Left lung (tissue), 10 donors: ENCODE data around the gene RWDD4. TPM values are rescaled to one million over a fixed set of nuclear protein-coding genes. Genes with fewer than 3 reads are reported as not detected.

Experiments
- ATAC-seq: fragments of 200-7000 bp; cut with Tn5 transposase; one replicate; pipeline ENCODE4 v1.9.1; 2020; ENCODE audit warnings: moderate library complexity
- DNase-seq, 4 donors: peaks; one replicate each; pipeline ENCODE4 v3.0.0-alpha.2; 2013 to 2020
- H3K27ac ChIP-seq, 2 donors: fragments of 200-600 bp; sonication (generic) in 1 of 2; one replicate each; pipeline versions ENCODE4 v1.5.0 to v1.8.0; 2020 to 2021
- H3K27me3 ChIP-seq, 2 donors: fragments of 200-600 bp; sonication (generic) in 1 of 2; one replicate each; pipeline versions ENCODE4 v1.5.0 to v1.8.0; 2020 to 2021
- H3K36me3 ChIP-seq, 2 donors: fragments of 200-600 bp; sonication (generic) in 1 of 2; one replicate each; pipeline versions ENCODE4 v1.5.0 to v1.8.0; 2020 to 2021
- H3K4me1 ChIP-seq, 2 donors: fragments of 200-600 bp; one replicate each; pipeline ENCODE4 v1.8.0; 2021
- H3K4me3 ChIP-seq, 2 donors: fragments of 200-600 bp; sonication (generic) in 1 of 2; one replicate each; pipeline versions ENCODE4 v1.5.0 to v1.8.0; 2020 to 2021; ENCODE audit warnings: mild to moderate bottlenecking in 1 of 2
- H3K9me3 ChIP-seq, 2 donors: fragments of 200-600 bp; sonication (generic) in 1 of 2; one replicate each; pipeline versions ENCODE4 v1.5.0 to v1.8.0; 2020 to 2021
- intact Hi-C, 2 donors: fragments of 100-400 bp; cut with DNase I; formaldehyde crosslinking; loops; one replicate each; pipeline versions ENCODE4 v1.11.2 to v1.14.2; 2022
- polyA plus RNA-seq, 6 donors: library from polyadenylated mRNA; unstranded; fragments of 120-200 nt; gene quantifications; one replicate each; pipeline ENCODE4 v1.2.1, GENCODE V29; 2013; ENCODE audit not compliant: insufficient read length in 6 of 6
- total RNA-seq, 2 donors: library from RNA; stranded (reverse); fragmentation: NEBNext Ultra II Directional; extraction: Animal tissue kit (Norgen Biotek cat#: 25700); gene quantifications; one replicate each; pipeline ENCODE4 v1.2.1, GENCODE V29; 2021
- TF ChIP-seq, protein P1 (sequence below), 2 donors: fragments of 200-600 bp; sonication (generic) in 1 of 2; IDR thresholded peaks; one replicate each; pipeline versions ENCODE4 v1.5.0 to v1.8.0; 2021; ENCODE audit warnings: antibody characterized with exemption in 2 of 2
- donor health status: DM: no; HTN: yes; CAD: no.
- donor health status: DM: no; HTN: no; CAD: no.

The RWDD4 gene
- total and polyA plus RNA-seq, 8 donors = 15.4 to 35.5 (median 30.1) TPM

DNA sequence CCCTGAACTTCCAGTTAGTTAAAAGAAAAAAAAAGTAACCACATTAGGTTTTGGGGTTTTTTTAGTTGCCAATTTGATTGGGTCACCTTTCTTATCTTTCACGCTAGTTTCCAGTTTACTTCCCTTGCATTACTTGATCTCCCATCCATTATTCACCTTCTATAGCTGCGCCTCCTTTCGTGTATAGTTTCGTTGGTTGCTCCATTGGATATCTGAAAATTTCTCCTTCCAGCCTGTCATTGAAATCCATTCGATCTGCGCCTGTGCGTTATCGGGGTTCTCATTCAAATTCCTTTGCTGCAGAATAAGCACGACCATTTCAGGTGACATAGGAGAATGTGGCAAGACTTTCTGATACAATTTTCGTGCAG is 872 bp upstream of the RWDD4 start:
- H3K4me3 ChIP-seq = peak overlapping the region; percentile 63 to 74
- H3K27me3 ChIP-seq = no peaks in the 10 kb centered on the region
- no peak for ATAC-seq
- TF ChIP-seq, protein P1, sequence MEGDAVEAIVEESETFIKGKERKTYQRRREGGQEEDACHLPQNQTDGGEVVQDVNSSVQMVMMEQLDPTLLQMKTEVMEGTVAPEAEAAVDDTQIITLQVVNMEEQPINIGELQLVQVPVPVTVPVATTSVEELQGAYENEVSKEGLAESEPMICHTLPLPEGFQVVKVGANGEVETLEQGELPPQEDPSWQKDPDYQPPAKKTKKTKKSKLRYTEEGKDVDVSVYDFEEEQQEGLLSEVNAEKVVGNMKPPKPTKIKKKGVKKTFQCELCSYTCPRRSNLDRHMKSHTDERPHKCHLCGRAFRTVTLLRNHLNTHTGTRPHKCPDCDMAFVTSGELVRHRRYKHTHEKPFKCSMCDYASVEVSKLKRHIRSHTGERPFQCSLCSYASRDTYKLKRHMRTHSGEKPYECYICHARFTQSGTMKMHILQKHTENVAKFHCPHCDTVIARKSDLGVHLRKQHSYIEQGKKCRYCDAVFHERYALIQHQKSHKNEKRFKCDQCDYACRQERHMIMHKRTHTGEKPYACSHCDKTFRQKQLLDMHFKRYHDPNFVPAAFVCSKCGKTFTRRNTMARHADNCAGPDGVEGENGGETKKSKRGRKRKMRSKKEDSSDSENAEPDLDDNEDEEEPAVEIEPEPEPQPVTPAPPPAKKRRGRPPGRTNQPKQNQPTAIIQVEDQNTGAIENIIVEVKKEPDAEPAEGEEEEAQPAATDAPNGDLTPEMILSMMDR (IDR thresholded peaks at IDR 0.05) = no peak
- H3K36me3 ChIP-seq = peaks cover 0 to 10% of the 10 kb centered on the region in 2 donors
- DNase-seq = peak in 1 of 4 donors; percentile 10
- peak overlapping the region; percentile 85 to 90 for H3K27ac ChIP-seq
- peaks cover 7 to 35% of the 10 kb centered on the region in 2 donors for H3K4me1 ChIP-seq
- H3K9me3 ChIP-seq = no peaks in the 10 kb centered on the region
- intact Hi-C loops = no loop called here

DNA sequence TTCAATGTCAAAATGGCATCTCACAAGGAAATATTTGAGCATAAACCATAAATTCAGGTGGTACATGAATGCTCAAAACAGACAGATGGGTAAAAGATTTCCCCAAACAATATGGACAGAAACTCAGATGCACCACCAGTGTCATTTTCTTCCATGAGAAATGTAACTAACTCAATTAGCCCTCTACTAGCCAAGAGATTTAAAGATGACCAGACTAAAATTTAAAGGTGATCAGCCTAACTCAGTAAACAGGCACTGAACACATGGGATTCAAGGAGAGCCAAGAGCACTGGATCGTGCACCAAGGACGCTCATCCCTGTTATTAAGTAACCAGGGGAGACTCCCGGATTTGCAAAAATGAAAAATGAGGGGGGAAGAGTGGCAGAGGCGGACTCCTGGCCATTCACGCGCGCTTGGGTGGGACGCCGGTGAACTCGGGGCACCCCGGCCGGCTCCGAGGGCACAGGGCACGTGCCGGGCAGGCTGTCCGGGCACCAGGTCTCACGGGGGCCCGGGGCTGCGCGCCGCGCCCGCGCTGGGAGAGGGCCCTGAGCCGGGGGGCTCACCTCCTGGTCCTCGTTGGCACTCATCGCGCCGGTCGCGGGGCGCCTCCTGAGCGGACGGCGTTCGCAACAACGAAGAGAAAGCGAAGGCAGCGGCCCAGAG is 490 bp downstream of the RWDD4 start:
- Histone ChIP-seq H3K4me1 (peaks cover 7 to 35% of the 10 kb centered on the region in 2 donors), H3K9me3 (no peaks in the 10 kb centered on the region), H3K27me3 (no peaks in the 10 kb centered on the region), H3K36me3 (peaks cover 0 to 13% of the 10 kb centered on the region in 2 donors), H3K27ac (peak overlapping the region; percentile 85 to 90), H3K4me3 (peak overlapping the region; percentile 63 to 74)
- TF ChIP-seq, protein P1 (IDR thresholded peaks at IDR 0.05) = no peak
- ATAC-seq (peak; percentile 47), DNase-seq (peak in 3 of 4 donors; percentile 17 to 86 (median 25))
- intact Hi-C loops = no loop called here

DNA sequence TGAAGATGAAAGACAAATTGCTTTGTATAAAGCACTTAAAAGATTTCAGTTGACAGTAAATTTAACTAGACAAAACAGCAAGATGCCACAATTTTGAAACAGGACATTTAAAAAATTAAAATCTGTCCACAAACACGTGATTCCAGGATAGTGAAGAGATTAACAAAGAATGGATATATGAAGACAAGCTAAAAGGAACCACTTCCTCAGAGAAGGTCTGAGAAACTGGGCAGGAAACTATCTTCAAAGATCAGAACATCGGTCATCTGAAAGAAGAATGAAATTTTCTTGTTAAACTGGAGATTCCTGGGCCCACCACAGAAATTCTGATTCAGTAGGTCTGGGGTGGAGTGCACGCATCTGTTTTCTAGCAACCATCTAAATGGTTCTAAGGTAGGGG is 1.4 kb downstream of the RWDD4 start:
- H3K9me3 ChIP-seq = no peaks in the 10 kb centered on the region
- H3K27me3 ChIP-seq = no peaks in the 10 kb centered on the region
- no peak overlapping the region for H3K27ac ChIP-seq
- H3K4me3 ChIP-seq = peak overlapping the region; percentile 63 to 74
- no peak for DNase-seq
- TF ChIP-seq, protein P1 (IDR thresholded peaks at IDR 0.05) = no peak
- peaks cover 0 to 21% of the 10 kb centered on the region in 2 donors for H3K36me3 ChIP-seq
- intact Hi-C loops = no loop called here
- ATAC-seq = no peak
- peaks cover 7 to 35% of the 10 kb centered on the region in 2 donors for H3K4me1 ChIP-seq

DNA sequence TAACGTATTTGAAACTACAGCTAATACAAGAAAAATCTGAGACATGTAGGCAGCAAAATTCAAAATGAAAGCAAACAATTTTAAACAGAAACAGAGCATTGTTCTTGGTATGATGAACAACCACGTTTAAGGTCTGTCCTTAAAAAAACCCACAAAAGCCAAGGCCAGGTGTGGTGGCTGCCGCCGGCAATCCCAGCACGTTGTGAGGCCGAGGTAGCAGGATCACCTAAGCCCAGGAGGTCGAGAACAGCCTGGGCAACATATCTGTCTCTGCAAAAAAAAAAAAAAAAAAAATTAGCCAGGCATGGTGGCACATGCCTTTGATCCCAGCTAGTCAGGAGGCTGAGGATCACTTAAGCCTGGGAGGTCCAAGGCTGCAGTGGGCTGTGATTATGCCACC is 13.7 kb downstream of the RWDD4 start:
- TF ChIP-seq, protein P1 (IDR thresholded peaks at IDR 0.05) = no peak
- H3K4me3 ChIP-seq = no peak overlapping the region
- H3K27me3 ChIP-seq = no peaks in the 10 kb centered on the region
- H3K9me3 ChIP-seq = no peaks in the 10 kb centered on the region
- no peak overlapping the region for H3K27ac ChIP-seq
- intact Hi-C loops = no loop called here
- peaks cover 0 to 88% of the 10 kb centered on the region in 2 donors for H3K36me3 ChIP-seq
- ATAC-seq = no peak
- DNase-seq = no peak
- H3K4me1 ChIP-seq = no peaks in the 10 kb centered on the region

DNA sequence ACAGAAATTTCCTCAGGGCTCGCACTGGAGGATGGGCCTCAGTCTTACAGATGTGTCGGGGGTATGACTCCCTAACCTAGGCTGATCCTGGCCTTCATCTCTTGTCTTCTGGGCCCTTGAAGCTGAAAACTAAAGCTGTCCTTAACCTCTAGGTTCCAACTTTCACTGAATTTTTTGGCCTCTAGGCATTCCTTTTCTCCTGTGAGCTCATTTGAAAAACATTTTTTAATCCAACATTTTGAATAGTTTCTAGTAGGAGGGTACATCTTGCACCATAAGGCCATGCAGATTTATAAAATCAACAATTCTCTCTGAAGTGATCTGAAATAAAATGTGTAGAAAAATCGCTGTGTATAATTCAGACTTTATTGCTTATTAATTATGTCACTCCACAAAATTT is 19.7 kb downstream of the RWDD4 start:
- intact Hi-C loops = no loop called here
- Histone ChIP-seq H3K4me3 (no peak overlapping the region), H3K27me3 (no peaks in the 10 kb centered on the region), H3K9me3 (no peaks in the 10 kb centered on the region), H3K27ac (no peak overlapping the region), H3K36me3 (peaks cover 0 to 29% of the 10 kb centered on the region in 2 donors), H3K4me1 (no peaks in the 10 kb centered on the region)
- ATAC-seq (no peak), DNase-seq (no peak)
- TF ChIP-seq, protein P1 (IDR thresholded peaks at IDR 0.05) = no peak
